NCI-H2081 (cell line): ENCODE data around the gene SYT11.
"Not testable (repeated sequence)": the region's sequence is repeated elsewhere in the genome, so short reads cannot be mapped to it uniquely, and the experiment has no call there.

Source experiments
- DNase-seq, 2 experiments: peaks; one replicate each; lab custom pipeline; 2025; lab: John Stamatoyannopoulos, UW

Gene SYT11

DNA sequence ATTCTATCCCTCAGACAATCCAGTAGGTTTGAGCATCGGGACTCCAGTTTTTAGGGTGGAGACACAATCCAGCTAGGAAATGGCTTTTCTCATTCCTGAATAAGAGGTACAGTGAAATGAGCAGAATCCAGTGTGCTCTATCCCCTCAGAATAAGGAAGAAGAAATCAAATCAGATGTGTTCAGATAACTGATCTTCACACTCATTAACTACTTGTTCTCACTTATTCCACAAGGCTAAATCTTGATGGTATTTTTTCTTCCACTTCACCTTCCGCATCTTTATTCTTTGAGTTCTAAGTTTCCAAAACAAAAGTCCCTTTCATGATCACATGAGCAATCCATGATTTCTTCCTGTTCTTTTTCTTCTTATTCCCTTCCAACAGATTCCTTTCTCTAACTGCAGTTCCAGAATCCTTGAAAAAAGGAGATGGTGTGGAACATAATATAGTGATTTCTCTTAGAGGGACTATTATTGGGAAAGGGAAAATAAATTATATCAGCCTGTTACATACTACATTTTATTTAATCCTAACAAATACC, 1.7 kb downstream of the SYT11 start:
- DNase-seq = no peak

DNA sequence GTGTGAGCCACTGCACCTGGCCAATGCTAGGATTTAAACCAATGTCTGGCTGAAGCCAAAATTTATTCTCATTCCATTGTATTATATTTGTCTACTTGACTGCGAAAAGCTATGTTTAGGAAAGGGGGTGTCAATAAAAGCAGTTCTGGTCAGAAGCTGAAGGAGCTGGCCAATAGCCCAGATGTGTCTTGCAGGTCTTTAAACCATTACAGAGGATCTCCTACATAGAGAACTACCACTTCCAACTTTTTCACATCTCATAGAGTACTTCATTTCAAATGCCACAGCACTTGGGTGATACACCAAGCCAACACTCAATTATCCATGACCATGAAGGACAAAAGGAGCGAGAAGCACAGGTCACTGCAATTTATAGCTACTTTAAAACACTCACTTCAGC, 2.5 kb downstream of the SYT11 start:
- DNase-seq = no peak

DNA sequence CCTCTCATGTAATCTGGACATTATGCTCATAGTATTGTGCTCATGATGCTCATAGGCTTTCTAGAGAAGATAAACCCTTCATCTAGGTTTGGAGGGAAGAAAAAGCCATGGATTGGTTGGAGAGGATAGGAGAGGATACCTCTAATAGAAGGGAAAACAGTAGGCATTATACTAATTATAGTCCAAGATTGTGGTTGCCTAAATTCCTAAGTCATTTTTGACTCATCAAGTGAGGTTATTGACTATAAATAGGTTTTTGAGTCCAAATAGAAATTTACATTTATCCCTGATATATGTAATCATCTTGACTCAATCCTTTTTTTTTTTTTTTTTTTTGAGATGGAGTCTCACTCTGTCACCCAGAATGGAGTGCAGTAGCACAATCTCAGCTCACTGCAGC, 5.0 kb downstream of the SYT11 start:
- DNase-seq = no peak

DNA sequence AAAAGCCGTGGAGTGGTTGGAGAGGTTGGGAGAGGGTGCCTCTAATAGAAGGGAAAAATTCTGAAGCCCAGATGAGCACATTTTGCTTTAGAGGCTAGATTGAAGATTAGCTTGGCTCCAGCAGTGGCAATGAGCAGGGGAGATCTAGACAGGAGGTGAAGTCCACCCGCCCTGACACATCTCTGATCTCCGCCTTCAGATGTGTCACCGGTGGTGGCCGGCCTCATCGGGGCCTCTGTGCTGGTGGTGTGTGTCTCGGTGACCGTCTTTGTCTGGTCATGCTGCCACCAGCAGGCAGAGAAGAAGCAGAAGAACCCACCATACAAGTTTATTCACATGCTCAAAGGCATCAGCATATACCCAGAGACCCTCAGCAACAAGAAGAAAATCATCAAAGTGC, 8.4 kb downstream of the SYT11 start:
- DNase-seq = no peak

DNA sequence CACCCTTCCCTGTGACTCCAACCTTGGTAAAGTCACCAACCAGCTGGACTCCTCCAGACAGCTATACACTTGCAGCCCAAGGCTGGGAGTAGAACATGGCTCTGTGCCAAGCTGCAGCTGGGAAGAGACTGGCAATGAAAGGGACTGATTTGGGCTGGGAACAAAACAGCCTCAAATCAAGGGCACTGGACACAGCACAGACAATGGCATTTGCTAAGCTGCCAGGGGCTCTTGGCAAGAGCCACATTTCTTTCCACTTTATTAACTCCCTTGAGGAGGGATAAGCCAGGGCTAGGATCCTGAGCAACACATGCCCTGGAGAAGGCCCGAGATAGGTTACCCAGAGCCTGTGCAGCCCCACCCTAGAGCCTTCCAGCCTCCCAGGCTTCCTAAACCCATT, 12.0 kb downstream of the SYT11 start:
- peak; percentile 57 to 82 for DNase-seq

DNA sequence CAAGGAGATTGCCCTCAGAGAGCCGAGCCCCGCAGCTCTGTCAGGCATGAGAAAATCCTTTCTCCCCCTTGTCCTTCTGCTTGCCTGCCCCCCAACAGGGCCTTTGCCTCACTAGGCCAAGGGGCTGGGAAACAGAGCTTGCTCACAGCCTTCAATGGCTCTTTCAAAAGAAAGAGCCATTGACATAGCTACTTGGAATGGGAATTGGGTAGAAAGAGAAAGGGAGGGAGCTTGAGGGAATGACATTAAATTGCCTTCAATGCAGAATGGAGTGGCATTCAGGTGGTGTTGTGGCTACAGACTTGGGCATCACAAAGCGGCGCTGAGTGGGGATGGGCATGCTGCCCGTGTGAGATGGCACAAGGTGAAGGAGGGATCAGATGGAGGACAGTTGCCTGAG, 13.2 kb downstream of the SYT11 start:
- DNase-seq = no peak

DNA sequence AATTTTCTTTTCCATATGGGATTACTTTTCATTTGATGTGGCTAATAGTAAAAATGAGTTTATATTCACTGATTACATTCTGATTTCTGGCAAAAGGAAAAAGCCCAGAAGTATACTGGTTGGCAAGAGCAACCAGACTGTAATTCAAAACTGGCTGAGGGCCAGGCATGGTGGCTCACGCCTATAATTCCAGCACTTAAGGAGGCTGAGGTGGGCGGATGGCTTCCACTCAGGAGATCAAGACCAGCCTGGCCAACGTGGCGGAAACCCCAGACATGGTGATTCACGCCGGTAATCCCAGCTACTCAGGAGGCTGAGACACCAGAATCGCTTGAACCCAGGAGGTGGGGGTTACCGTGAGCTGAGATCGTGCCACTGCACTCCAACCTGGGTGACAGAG, 14.5 kb downstream of the SYT11 start:
- DNase-seq = peak; percentile 54 to 65

DNA sequence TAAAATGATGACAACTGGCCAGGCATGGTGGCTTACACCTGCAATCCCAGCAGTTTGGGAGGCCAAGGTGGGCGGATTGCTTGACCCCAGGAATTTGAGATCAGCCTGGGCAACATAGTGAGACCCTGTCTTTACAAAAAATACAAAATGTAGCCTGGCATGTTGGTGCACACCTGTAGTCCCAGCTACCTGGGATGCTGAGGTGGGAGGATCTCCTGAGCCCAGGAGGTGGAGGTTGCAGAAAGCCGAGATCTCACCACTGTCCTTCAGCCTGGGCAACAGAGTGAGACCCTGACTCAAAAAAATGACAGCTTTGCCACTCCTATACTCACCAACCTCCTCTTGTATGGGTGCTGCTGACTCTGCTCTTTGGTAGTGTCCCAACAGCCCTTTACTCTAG, 18.6 kb downstream of the SYT11 start:
- DNase-seq = no peak

DNA sequence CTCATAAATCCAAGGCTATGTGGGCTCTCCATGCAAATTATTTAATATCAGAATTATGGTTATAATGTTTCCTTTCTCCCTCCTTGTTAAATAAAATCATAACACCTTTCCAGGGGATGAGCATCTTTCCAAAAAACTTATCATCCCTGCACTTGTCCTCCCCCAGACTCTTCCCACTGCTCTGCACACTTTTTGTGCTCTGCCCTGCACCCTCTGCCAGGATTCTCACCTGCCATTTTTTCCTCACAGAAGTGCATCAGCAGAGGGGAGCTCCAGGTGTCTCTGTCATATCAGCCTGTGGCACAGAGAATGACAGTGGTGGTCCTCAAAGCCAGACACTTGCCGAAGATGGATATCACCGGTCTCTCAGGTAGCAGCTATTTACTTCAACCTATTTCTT, 20.9 kb downstream of the SYT11 start:
- DNase-seq = no peak

DNA sequence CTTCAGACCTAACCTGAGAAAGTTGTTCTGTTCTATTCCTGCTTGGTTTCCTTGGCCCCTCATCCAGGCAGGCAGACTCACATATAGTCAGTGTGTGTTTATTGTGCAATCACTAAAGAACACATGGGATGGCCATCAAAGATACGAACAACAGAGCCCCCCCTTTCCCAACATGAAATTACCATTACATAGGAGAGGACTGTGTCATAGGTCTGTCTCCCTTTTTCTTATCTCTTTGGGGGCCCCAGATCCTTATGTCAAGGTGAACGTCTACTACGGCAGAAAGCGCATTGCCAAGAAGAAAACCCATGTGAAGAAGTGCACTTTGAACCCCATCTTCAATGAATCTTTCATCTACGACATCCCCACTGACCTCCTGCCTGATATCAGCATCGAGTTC, 21.6 kb downstream of the SYT11 start:
- no peak for DNase-seq

DNA sequence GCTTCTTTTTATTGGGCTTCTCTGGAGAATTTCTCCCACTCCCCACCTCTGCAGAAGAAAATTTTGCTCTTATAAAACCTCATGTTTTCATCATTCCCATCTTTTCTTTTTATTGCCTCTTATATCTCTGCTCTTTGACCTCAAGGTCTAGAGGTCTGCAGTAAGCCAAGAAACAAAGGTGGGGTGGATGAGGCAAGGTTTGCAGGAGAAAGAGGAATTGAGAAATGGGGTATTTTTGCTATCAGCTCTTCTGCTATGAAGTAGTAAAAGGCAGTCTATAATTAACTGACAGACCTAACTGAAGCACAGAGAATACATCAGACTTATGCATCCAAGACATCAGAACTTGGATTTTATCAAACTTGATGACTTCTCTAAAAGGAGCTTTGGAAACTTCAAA, 22.9 kb downstream of the SYT11 start:
- DNase-seq = no peak

DNA sequence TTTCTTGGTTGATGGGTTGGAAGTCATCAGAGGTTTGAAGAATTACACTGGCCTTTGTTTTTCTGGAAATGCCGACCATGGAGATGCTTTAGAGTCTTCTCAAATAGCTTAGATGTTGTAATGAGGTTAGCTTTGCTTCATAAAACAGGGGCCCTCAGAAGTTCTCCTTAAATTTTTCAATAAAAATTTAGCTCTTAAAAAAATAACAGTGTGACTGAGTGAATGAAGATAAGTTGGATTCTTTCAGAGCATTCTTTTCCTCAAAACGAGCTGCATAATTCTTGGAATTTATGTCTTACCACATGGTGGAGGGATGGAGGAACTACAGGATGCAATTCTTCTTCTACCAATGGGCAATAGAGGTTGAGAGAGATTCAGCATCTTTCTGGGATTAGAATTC, 23.4 kb downstream of the SYT11 start:
- DNase-seq = no peak

DNA sequence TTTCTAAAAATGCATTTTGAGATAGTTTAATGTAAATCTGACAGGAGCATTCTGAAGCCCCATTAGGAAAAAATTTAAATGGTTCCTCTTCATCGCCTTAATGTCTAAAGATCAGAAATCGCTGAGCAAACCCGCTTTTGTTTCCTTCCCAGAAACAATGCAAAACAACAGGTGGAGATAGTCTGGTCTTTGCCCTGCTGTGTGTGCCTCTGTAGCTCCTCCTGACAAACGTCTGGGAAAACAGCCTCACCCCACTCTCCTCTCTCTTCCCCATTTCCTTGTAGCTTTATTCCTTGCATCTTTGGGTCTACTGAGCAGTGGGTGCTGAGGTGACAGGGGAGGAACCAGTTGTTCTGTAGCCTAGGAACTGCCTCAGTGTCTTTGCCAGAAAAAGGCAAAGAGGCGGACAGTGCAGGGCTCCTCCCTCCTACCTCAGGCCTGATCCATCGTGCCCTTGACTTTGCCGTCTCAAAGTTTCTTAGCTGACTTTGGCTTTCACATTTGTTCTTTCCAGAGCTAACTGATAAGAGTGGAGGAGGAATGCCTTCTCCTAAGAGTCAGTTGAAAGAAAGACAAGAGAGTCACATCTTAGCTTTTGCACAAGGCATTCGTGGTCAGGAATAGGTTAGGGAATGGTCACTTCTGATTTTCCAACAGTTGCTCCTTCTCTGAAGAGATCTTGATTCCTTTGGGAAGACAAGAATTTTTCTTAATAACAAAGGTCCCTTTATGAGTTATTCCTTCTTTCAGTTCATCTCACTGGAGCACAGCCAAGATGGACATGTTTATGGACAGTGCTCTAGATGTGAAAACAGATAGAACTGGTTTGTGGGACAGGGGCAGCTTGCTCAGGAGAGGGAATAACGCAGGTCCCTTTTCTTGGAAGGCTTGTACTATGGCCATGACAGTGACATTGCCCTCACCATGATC, 24.9 kb downstream of the SYT11 start:
- DNase-seq = no peak

DNA sequence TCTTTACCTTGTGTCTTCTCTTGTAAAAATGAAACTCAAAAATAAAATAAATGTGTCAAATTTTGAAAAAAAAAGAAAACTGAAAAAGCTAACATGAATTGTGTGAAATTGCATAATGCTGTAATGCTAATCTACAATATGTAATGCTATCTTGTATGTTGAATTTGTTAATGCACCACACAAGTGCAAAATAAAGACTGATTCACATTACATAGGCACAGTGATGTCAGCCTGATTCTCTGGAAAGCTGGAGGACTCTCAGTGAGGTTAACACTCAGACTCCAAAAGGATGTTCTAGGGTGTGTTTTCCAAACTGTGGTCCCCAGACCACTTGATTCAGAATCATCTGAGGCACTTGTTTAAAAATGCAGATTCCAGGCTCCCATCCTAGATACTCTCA, 25.6 kb downstream of the SYT11 start:
- DNase-seq = no peak

DNA sequence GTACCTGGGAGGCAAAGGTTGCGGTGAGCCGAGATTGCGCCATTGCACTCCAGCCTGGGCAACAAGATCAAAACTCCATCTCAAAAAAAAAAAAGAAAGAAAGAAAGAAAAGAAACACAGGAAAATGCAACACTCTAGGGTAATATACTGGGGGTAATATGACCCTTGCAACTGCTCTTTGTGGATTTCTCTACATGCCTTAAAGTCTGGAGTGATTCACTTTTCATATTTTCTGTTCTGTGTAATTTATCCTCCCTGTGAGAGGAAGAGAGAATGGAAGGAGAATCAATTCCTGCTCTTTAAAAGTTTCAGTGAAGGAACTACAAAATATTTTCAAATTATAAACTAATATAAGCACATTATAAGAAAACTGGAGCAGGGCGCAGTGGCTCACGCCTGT, 29.1 kb downstream of the SYT11 start:
- DNase-seq = no peak

DNA sequence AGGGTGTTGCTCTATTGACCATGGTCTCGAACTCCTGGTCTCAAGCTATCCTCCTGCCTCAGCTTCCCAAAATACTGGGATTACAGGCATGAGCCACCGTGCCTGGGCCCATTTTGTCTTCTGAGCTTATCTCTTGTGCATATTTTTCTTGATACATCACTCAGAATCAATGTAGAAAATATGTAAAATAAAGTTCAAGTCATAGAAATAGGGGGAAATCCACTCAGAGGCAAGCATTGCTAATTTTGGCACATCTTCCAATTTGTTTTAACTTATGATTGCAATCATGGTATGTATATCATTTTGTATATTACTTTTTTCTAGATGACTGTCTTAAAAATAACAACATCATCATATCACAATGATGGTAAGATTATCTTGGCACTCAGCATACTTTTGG, 30.2 kb downstream of the SYT11 start:
- no peak for DNase-seq

DNA sequence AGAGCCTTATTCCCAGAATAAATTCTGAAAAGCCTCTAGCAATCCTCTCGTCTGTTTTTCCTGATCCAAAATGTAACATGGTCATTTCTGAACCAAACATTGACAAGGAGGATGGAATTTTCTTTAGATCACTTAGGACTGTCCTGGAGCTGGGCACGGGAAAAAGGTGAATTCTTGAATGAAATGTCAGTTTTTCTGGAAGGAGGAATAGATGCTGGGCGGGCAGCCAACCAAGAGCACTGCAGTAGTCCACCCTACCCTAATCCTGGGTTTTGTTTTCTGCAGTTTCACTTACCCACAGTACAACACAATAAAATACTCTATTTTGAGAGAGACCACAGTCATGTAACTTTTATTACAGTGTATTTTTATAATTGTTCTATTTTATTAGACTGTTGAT, 30.9 kb downstream of the SYT11 start:
- no peak for DNase-seq

DNA sequence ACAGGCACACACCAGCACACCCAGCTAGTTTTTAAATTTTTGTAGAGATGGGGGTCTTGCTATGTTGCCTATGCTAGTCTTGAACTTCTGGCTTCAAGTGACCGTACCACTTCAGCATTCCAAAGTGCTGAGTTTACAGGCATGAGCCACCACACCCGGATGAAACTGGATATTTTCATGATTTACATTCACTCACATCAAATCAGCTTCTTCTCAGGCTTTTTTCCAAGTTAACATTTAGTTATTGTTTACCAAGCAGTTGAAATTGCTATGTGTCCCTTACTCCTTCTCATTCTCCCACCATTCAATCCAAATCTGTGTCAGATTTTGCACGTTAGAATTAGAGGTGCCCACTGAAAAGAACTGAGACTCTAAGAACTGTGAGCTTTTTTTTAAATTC, 33.4 kb downstream of the SYT11 start:
- no peak for DNase-seq

DNA sequence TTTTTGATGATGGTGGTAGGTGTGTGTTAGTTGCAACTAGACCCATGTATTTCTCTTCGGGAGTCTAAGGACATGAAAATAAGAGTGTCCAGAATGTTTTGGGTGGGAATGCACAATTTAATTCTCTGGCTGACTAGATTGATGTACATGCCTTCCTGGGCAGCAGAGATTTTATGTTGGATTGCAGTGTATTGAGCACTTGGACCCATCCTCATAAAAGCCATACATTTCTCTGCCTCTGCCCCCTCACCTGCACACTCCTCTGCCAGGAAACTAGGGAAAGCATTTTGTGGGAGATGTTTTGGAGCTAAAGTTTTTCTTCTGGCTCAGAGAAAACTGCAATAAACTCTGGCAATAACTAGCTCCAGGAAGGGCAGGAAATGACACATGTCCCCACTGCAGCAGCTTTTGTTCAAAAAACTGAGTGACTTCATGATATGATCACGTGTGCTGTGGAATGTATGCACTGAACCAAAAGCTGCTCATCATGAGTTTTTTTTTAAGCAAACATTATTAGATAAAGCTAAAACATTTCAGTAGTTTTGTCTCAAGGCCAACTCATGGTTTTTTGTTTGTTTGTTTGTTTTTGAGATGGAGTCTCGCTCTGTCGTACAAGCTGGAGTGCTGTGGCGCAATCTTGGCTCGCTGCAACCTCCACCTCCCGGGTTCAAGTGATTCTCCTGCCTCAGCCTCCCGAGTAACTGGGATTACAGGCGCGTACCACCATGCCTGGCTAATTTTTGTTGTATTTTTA, 34.2 kb downstream of the SYT11 start:
- DNase-seq = no peak

DNA sequence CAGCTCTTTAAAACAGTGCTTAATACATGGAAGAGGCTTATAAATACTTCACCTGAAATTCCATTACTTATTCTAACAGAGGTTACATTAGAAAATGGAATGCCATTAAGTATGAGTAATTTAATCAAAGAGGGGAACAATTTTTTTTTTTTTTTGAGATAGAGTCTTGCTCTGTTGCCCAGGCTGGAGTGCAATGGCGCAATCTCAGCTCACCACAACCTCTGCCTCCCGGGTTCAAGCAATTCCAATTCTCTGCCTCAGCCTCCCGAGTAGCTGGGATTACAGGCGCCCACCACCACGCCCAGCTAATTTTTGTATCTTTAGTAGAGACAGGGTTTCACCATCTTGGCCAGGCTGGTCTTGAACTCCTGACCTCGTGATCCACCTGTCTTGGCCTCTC, 36.2 kb downstream of the SYT11 start:
- DNase-seq = not testable (repeated sequence)

DNA sequence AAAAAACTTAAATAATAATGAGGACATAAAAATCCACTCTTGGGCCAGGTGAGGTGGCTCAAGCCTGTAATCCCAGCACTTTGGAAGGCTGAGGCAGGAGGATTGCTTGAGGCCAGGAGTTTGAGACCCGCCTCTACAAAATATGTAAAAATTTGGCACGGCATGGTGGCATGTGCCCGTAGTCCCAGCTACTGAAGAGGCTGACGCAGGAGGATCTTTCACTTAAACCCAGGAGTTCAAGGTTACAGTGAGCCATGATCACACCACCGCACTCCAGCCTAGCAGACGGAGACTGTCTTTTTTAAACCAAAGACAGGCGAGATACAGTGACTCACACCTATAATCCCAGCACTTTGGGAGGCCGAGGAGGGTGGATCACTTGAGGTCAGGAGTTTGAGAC, 37.1 kb downstream of the SYT11 start:
- DNase-seq = not testable (repeated sequence)

DNA sequence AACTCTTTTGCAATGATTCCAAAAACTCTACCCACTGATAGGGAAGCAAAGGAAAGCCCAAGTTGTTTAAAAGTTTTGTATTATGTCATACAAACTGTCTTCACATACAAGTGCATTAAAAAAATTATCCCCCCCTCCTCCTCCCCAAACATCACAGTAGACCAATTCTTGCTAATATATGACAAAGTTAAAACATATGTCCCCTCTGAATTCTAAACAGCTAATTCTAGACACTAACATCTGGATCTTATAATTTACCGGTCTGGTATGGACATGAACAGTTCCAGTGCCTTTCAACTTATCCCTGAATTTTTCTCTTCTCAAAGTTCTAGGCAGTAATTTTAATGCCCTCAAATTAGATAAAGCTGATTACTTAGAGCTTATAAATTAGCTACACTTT, 38.4 kb downstream of the SYT11 start:
- no peak for DNase-seq

DNA sequence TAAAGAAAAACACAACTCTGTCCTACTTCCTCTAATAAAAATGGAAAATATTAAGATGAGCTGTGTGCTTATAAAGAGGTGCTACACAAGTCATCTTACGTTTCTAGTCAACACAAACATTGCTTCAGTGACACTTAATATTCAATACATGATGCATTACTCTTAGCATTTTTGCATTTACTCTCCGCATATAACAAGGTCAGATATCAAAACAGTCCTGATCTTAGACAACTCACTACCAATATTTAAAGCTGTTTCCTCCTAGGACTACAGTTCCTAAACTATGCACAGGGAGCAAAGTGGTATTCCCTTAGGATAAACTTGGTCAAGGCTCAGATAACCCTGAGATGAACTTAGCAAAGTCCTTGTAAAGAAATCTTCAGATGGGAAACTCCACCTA, 39.5 kb downstream of the SYT11 start:
- no peak for DNase-seq
